Measurements from ENCODE around the gene NDRG3.
"Not testable (repeated sequence)": the region's sequence is repeated elsewhere in the genome, so short reads cannot be mapped to it uniquely, and the experiment has no call there.

The NDRG3 gene

DNA sequence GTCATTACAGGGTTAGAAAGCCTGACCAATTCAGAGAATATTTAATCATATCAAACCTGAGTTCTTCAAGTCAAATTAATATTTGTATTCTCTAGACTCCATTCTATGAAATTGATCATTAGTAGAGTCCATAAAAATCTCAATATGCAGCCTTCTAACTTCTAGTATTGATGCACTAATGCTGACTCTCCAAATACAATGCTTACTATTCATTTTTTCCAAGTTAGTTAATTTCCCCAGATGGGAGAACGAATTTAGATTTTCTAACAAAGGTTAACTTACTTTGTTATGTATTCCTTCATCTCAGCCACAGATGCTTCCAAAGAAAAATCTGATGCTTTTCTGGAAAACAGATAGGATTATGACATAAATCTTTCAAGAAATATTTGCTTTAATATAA, 12.4 kb upstream of the NDRG3 start:
- no peak for DNase-seq

DNA sequence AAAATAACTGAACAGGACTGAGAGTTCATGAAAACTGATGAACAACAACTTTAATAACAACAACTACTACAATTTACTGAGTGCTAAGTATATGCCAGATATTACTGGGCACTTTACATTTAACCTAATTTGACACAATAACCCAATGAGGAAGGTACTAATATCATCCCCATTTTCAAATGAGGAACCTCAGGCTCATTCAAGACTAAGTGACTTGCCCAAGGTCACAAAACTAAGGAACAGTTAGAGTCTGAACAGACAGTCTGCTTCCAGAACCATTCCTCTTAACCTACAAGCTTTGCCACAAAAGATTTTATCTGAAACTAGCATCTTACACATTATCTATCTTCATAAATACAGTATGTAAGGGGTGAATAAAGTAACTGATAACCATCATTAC, 10.6 kb upstream of the NDRG3 start:
- DNase-seq: no peak

DNA sequence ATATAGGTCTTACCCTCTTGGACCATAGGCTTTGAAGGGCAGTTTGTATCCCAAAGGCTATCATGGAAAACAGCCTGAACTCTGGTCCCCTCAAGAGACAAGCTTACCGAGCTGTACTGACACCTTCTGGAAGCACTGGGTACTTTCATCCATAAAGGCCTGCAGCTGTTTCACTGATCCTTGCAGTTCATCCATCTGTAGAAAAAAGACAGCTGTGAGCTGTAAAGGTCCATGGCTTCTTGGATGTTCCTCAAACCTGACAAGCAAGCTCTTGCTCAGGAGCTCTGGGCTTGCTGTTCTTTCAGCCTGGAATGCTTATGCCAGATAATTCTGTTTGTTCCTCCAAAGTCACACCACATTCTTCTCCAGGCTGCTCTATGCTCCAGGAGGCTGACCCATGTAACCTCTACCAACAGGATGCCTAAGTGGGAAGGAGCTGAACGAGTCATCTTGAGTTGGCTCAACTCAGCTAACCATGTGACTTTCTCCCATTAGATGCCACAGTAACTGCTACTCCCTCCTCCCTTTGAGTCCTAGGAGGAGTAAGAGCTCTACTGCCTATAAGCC, 8.8 kb upstream of the NDRG3 start:
- DNase-seq: peak; percentile 61

GRCh38 chr20:36752582-36752981, 6.7 kb upstream of the NDRG3 start:
- DNase-seq: no peak

DNA sequence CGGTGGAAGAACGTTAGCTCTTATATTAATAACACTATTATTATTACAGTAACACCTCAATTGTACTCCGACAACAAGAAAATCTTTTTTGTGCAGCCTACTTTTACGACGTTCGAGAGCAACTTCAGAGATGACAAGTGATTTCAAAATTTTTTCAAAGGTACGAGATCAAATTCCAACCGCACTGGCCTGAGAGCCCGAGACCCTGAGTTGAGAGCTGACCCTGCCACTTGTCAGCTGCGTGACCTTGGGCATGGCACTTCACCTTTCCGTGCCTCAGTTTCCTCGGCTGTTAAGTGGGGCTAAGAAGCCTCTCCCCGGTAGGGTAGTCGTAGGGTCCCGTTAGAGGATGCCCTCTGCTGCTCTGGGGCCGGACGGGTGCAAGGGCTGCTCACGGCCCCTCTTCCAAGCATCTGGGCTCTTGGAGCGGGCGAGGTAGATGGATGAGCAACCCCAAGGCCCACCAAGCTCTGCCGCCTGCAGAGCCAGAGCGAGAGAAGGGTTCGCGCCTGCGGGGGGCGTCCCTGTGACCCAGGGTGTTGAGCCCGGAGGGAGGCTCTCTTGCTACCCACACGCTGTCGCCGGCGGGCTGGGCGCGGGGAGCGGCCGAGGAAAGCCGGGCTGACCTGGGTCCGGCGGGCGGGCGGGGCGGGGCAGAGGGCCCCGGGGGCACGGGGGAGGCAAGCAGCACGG, 510 bp downstream of the NDRG3 start:
- no peak for DNase-seq

DNA sequence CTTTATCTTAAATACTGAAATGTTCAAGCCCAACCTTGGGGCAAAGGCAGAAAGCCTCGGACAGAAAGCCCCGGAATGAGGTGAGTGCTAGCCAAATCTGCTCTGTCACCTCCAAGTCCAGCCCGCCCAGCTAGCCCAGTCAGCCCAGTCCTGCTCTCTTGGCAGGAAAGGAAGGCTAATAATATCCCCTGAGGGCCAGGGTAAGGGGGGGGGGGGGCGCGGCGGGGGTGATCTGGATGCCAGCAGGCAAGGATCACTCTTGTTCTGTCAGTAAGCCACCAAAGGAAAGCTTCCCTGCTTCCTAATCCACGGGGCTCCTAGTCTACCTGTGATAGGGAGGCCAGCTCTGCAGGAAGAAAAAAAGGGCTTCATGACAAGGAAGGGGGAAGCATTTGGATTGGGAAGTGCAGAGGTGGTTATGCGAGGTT, 1.1 kb downstream of the NDRG3 start:
- no peak for DNase-seq

- no peak for DNase-seq
Observed at GRCh38 chr20:36744243-36744642, 1.6 kb downstream of the NDRG3 start.

- no peak for DNase-seq
Observed at GRCh38 chr20:36742558-36742957, 3.3 kb downstream of the NDRG3 start.

GRCh38 chr20:36741072-36741471, 4.8 kb downstream of the NDRG3 start:
- no peak for DNase-seq

DNA sequence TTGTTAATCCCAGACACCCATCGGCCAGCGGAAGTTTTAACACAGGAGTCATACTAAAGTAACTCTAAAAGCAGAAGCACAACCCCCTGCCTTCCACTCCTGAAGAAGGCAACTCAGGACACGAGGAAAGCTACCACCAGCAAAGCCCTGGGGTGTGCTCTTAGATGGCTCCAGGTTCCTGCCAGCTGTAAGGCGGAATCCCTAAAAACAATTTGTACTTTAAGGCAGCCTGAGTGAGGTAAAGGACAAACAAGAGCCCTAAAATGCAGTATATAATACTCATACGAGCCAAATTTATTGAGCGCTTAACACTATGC, 8.7 kb downstream of the NDRG3 start:
- no peak for DNase-seq

GRCh38 chr20:36736451-36737182, 9.3 kb downstream of the NDRG3 start:
- no peak for DNase-seq

GRCh38 chr20:36732456-36732855, 13.4 kb downstream of the NDRG3 start:
- no peak for DNase-seq

GRCh38 chr20:36728986-36729385, 16.9 kb downstream of the NDRG3 start:
- DNase-seq: peak; percentile 78

DNA sequence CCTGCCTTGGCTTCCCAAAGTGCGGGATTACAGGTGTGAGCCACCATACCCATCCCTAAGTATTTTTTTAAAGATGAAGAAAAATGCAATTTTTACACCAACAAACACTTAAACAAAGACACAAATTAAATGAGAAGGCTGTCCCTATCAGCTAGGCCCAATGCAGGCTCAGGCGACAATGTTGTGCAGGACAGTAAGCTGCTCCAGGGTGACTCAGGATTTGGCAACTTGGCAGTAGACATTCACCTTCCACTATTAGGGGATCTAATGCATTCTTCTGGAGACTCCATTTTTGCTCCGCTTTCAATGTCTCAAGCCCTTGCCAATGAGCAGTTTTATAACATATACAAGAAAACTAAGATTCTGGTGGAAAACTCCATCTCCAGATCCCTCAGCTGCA, 19.7 kb downstream of the NDRG3 start:
- DNase-seq: no peak

- DNase-seq: peak; percentile 39
Observed at GRCh38 chr20:36720510-36720909, 25.4 kb downstream of the NDRG3 start.

DNA sequence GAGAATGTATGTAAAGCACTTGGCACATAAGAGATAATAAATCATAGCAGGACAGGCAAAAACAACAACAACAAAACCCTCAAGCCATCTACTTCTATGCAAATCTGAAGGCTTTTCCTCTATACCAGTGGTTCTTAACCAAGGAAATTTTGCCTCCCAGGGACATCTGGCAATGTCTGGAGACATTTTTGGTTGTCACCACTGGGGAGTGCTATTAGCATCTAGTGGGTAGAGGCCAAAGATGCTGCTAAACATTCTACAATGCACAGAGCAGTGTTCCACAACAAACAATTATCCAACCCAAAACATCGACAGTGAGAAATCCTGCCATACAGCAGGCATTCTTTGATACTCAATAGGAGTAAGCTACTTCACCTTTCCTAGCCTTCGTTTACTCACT, 28.2 kb downstream of the NDRG3 start:
- peak; percentile 16 for DNase-seq

- no peak for DNase-seq
Observed at GRCh38 chr20:36717021-36717420, 28.9 kb downstream of the NDRG3 start.

DNA sequence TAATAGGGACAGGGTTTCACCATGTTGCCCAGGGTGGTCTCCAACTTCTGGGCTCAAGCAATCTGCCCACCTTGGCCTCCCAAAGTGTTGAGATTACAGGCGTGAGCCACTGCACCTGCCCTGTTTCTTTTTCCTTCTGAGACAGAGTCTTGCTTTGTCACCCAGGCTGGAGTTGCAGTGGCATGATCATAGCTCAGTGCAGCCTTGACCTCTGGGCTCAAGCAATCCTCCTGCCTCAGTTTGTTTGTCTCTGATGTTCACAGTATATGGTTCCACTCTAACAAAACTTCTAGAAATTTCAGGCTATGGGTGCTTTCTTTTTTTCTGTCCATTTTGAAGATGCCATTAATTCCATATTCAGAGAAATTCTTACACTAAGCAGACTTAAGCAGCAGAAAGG, 33.1 kb downstream of the NDRG3 start:
- no peak for DNase-seq

GRCh38 chr20:36709126-36709525, 36.8 kb downstream of the NDRG3 start:
- no peak for DNase-seq

DNA sequence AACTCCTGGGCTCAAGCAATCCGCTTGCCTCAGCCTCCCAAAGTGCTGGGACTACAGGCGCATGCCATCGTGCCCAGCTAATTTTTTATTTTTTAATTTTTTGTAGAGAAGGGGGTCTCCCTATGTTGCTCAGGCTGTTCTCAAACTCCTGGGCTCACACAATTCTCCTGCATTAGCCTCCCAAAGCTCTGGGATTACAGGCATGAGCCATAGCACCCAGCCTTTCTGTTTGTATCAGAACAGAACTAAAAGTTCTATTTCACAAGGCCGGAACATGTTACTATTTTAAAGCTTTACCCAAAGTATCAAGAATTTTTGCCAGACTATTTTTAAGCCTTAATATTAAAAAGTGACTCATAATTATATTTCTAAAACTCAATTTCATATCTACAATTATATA, 42.4 kb downstream of the NDRG3 start:
- no peak for DNase-seq

DNA sequence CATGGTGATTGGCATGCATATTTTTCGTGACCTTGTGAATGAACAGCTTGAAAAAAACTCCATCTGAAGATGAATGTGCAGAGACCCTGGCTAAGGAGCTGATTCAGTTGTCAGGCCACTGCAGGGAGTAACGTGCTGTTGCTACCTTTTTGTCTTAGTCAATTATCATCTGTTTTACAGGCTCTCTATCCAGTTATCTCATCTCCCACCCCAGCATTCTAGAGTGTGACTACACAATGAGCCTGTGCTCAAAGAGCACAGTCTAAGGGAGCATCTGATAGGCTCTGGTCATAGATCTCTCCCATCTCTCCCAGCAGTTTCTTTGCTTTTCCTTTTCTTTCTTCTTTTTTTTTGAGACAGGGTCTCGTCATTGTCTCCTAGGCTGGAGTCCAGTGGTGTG, 45.5 kb downstream of the NDRG3 start:
- DNase-seq: no peak

DNA sequence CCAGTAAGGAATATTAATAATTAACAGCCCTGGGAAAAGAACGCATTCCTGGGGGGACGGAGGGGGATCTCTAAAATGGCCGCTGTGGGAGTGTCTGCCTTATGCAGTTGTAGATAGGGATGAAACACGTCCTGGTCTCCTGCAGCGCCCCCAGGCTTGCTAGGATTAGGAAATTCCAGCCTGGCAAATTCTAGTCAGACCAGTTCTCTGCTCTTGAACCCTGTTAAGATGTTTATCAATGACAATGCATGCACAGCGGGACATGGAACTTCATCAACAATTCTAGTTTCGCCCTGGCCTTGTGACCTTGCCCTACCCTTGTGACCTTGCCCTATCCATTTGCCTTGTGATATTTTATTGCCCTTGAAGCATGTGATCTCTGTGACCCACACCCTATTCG, 50.4 kb downstream of the NDRG3 start:
- DNase-seq: not testable (repeated sequence)

DNA sequence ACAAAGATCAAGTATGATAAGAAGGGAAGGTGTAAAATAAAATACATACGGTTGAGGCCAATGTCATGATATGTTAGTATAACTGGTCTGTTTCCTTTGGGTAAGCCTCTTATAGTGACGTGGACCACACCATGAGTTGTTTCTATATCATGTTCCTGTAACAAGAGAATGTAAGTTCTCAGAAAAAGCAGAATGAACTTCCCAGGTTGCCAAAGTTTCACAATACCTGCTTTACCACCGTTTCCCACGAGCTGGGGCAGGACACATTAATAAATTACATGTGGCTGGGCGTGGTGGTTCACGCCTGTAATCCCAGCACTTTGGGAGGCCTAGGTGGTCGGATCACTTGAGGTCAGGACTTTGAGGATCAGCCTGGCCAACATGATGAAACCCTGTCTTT, 57.3 kb downstream of the NDRG3 start:
- DNase-seq: no peak

DNA sequence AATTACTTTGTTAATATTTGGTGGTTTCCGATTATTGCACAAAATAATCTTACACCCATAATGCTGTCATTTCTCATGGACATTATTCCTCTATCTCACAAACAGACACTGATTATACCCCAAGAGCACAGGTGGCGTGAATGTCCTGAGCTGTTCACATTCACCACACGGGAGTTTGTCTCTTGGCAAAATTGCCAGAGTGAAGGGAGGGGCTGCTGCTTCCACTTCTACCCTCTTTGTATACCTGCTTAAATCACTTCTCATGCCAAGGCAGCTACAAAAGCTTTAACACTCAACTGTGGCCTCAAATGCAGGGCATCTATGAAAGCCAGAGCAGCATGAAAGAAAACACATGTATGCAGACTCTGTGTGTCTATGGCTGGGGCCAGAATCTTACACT, 58.0 kb downstream of the NDRG3 start:
- DNase-seq: no peak

- no peak for DNase-seq
Observed at GRCh38 chr20:36686944-36687343, 58.9 kb downstream of the NDRG3 start.

Measured in activated CD4-positive, alpha-beta T cell treated with anti-CD3 and anti-CD28 coated beads, Interleukin-10, Interleukin-2, amounts not matched to agents 100 ng/mL and 50 ng/mL, durations not matched to agents 16 hours and 8 hours (primary cell).